ENCODE measurements around the gene THPO.
A peak's percentile ranks its signal among the peaks of the same experiment; 100 is the strongest.

The THPO gene

DNA sequence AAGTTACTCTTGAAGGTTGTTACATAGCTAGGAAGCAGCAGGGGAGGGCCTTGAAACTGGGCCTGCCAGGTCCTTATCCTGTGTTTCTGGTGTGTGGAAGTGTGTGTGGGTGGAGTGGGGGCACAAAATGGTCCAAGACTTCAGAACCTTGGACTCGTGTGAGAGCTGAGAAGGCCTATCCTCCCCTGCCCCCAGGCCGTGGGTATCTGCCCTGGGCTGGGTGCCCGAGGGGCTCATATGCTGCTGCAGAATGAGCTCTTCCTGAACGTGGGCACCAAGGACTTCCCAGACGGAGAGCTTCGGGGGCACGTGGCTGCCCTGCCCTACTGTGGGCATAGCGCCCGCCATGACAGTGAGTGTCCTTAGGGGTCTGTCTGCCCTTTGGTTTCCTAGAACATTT, 6.3 kb upstream of the THPO start:
- DNase-seq, result no peak

DNA sequence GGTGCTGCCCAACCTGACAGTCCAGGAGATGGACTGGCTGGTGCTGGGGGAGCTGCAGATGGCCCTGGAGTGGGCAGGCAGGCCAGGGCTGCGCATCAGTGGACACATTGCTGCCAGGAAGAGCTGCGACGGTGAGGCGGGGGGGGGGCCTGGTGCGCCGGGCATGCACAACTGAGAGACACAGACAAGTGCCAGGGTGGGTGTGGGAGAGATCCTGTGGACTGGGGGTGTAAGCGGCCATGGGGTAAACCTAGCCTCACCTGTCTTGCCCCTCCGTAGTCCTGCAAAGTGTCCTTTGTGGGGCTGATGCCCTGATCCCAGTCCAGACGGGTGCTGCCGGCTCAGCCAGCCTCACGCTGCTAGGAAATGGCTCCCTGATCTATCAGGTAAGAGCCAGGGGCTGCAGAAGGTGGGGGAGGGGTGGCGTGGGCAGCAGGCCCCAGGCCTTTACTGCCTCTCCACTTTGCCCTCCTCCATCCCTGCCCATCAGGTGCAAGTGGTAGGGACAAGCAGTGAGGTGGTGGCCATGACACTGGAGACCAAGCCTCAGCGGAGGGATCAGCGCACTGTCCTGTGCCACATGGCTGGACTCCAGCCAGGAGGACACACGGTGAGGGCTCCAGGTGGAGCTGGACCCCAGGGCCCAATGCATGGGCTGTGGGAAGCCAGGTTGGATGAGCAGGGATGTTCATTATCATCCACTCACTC, 5.2 kb upstream of the THPO start:
- no peak for DNase-seq

DNA sequence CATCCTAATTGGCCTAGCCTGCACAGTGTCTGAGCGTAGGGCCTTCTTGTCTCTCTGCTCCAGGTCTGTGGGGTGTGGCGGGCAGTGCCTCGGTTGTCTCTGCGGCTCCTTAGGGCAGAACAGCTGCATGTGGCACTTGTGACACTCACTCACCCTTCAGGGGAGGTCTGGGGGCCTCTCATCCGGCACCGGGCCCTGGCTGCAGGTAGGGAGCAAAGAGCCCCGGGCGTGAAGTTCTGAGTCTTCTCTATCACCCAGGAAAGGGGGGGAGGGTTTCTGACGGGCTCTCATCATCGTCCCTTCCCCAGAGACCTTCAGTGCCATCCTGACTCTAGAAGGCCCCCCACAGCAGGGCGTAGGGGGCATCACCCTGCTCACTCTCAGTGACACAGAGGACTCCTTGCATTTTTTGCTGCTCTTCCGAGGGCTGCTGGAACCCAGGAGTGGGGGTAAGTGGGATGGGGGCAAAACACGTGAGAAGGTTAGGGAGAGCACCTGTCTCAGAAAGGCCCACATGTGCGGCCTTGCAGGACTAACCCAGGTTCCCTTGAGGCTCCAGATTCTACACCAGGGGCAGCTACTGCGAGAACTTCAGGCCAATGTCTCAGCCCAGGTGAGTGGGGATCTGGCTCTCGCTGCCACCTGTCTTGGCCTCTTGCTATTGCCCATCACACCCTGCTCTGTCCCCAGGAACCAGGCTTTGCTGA, 4.5 kb upstream of the THPO start:
- no peak for DNase-seq

DNA sequence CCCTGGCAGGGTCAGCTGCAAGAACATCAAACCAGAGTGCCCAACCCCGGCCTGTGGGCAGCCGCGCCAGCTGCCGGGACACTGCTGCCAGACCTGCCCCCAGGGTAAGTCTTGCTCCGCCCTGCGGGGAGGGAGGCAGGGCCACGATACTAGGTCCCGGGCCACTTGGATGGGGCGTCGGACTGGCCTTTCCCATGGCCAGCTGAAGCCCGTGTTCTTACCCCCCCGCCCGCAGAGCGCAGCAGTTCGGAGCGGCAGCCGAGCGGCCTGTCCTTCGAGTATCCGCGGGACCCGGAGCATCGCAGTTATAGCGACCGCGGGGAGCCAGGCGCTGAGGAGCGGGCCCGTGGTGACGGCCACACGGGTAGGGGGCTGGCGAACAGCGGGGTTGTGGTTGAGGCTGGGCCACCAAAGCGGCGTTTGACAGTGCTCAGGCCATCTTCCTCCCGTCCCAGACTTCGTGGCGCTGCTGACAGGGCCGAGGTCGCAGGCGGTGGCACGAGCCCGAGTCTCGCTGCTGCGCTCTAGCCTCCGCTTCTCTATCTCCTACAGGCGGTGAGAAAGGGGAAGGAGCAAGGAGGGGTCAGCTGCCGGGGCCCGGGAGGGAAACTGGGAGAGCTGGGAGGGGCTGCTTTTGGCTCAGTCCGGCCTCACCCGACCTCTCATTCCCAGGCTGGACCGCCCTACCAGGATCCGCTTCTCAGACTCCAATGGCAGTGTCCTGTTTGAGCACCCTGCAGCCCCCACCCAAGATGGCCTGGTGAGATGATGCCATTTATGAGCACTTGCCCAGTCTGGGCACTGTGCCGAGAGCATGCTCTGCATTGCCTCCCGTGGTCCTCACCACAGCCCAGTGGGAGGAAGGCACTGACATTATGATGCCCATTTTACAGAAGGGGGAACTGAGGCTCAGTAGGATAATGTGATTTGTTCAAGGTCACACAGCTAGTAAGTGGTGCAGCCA, 3.5 kb upstream of the THPO start:
- DNase-seq, result peak in 1 of 2 donors; percentile 24

DNA sequence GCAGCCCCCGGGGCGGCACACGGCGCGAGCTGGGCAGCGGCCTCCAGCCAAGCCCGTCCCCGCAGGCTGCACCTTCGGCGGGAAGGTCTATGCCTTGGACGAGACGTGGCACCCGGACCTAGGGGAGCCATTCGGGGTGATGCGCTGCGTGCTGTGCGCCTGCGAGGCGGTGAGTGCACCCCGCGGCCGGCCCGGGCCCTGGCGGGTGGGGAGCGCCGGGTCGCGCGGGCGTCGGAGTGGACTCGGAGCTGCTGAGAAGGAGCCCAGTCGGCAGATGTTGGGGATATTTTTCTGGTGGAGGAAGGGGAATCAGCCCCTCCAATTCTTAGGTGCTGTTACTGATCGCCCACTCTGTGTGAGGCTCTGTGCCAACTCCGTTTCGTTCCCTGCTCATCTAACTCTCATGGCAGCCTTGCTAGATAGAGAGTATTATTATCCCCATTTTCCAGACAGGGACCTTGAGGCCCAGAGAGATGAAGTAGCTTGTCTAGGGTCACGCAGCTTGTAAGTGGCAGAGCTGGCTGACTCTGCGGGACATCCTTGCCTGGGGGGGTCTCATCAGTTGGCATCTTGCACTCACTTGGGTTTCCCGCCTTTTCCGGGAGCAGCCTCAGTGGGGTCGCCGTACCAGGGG, 2.7 kb upstream of the THPO start:
- peak in 1 of 2 donors; percentile 22 for DNase-seq

DNA sequence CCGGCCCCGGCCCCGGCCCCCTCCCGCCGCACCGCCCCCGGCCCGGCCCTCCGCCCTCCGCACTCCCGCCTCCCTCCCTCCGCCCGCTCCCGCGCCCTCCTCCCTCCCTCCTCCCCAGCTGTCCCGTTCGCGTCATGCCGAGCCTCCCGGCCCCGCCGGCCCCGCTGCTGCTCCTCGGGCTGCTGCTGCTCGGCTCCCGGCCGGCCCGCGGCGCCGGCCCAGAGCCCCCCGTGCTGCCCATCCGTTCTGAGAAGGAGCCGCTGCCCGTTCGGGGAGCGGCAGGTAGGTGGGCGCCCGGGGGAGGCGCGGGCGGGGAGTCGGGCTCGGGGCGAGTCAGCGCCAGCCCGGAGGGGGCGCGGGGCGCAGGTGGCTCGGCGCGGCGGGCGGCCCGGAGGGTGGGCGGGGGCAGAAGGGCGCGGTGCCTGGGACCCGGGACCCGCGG, 2.2 kb upstream of the THPO start:
- DNase-seq, result peak; percentile 36 to 46

DNA sequence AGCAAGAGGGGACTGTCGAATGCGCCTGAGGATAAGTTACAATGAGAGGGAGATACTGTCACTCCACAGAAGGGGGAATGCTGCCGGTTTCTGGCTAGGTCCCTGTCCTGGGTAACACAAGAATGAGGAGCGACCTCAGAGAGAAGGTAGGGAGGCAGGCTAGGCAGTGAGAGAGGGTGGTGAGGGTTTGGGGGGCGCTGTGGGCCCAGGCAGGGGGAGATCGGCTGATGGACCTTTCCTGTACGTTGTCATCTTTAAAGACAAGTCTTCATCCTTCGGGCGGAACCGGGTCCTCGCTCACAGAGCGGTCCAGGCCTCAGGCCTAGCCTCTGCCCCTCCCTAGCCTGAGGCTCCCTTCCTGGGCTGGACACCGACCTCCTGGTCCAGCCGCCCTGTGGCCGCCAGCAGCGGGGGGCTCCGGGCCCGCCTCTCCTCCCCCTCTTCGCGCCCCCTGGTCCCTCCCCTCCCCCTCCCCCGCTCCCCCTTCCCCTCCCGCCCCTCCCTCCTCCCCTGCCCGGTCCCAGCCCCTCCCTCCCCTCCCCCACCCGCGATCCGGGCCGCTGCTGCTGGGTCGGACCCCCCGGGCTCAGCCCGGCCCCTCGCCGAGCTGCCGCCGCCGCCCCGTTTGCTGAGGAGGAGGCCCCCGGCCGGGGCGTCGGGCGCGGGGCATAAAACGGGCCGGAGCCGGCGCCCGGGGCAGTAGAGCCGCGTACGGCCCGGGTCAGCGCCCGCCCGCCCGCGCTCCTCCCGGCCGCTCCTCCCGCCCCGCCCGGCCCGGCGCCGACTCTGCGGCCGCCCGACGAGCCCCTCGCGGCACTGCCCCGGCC, 1.6 kb upstream of the THPO start, which contains the start of gene CHRD:
CHRD (plus strand) TSS at position 697 of the 827 bp plus-strand sequence. CDS start 265 bp downstream, outside the sequence.
- DNase-seq, result no peak

DNA sequence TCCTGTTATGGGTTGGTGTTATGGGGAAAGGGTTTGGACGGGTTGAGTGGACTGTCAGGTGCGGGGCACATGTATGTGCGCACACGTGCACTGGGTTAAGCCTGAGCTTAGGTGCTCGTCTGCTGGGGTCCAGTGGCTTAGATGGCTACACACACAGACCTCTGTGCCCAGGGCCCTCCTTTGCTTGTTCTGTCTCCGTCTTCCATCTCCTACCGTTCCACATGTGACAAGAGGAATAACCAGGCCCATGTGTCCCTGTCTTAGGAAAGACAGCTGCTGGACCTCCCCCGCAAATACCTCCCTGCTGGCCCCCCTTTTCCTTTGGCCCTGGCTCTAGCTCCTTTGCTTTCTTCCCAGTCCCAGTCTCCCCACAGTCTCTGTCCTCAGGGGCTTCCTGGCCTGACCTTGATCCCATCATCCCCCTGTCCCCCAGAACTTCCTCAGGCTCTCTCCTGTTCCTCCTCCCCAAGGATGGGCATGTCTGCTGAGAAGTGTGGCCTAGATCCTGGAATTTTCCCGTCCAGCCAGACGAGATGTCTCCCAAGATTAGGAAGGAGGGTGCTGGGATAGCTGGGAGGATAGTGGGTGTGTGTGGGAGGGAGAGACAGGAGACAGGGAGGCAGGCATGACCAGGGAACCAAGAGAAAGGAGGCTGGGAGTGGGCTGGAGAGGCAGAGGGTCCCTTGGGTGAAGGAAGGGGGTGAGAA, 797 bp upstream of the THPO start:
- DNase-seq, result no peak

DNA sequence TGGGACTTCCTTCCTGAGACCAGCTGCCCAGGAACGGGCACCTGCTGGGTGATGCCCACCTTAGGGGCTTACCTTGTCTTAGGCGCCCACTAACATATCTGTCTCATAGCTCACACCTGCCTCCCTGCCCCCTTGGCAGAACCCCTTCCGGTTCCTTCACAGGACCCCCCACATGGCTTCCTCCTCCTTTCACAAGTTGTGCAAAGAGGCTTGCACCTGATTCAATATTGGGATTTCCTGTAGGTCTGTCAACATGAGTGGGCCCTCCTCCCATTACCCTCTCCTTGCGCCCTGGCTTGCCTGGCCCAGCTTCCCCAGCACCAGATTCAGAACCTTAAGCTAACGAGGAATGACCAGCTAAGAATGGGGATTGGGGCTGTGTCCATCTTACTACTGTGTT, 633 bp downstream of the THPO start:
- DNase-seq, result no peak

DNA sequence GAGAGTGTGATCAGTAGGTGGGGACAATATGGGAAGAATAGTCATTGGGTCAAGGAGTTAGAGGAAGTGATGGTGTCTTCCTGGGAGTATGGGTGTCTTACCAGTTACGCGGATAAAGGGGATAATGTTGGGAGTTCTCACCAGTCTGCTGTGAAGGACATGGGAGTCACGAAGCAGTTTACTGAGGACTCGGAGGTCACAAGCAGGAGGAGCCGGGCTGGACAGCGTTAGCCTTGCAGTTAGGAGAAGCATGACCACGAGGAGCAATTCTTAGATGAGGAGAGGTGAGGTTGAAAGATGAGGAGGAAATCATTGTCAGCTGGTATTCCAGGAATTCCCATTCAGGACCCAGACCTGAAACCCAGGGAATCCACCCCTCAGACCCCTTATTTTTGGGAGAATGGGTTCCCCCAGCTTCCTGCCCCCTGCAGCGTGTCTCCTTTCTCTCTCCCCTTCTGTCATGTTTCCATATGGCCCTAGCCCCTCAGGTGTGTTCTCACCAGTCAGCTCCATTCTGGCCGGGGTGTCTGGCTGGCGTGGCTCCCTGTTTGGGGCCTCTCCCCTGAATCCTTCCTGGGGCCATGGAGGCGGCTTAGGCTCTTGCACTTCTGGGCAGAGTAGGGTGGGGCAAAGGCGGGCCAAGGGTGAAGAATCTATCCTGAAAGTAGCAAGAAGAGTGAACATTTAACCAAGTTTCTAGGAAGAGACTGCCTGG, 2.1 kb downstream of the THPO start:
- DNase-seq, result no peak

DNA sequence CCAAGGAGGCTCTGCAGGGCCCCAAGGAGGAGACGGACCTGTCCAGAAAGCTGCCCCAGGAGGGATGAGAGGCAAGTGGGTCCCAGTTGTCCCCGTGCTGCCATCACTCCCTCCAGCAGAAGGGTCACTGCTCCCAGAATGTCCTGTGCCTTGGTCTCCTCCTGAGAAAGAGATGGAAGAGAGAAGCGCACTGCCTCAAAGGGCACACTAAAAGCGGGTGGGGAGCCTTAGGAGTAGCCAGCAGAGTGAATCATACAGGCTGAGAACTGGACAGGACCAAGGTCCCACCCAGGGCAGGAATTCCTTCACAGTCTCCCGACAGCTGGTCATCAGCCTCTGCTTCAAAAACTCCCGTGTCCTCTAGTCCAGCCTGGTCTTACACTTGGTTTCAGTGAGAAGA, 4.6 kb downstream of the THPO start:
- no peak for DNase-seq

DNA sequence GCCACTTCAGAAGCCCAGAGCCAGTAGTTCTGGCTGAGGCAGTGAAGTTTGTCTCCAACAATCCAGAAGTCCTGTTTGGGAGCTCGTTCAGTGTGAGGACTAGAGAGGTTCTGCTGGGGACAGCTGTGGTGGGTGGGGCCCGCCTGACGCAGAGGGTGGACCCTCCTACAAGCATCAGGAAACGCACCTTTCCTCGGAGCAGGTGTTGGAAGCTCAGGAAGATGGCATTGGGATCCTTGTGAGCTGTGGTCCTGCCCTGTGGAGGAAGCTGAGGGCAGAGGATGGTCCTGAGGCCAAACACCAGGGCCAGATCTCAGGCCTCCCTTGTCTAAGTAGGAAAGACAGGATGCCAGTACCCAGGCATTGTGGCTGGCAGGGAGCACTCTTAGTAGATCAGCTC, 5.1 kb downstream of the THPO start:
- DNase-seq, result no peak

DNA sequence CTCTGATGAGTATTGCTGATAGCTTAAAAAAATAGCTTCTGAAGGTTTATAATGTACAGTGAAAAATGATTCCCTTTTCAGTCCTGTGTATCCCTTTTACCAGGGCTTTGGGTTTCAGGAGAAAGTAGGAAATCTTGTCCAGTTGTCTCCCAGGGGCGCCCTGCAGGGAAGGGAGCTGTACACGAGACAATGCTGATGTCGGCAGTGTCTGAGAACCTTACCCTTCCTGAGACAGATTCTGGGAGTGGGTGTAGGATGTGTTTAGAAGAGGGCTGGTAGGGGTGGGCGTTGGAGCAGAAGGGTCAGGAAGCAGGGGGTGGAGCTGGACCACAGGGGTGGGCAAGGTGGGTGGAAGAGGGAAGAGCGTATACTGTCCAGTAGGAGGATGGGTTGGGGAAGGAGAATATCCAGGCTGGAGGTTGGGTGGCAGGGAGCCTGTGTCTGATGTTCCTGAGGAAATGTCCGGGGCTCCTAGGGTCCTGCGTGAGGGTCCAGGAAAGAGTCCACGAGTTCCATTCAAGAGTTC, 5.6 kb downstream of the THPO start:
- DNase-seq, result no peak

DNA sequence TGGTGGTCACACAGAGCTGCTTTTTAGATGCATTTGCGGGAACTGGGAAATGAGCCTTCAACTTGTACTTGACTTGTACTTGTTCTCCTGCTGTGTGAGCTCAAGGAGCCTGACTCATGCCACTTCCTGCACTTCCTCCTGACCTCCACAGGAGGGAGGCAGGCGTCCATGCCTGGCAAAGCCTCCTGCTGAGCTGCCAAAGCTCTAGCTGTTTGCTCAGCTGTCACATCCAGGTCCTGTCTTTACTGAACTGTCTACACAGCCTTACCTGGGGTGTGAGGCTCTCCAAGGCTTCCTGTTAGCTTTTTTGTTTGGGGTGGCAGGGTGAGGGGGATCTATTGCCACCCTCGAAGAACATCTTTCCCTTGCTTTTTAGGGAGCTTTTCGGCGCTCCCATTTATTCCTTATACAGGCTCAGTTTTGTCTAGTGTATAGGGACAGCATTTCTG, 6.4 kb downstream of the THPO start:
- peak; percentile 56 to 62 for DNase-seq

DNA sequence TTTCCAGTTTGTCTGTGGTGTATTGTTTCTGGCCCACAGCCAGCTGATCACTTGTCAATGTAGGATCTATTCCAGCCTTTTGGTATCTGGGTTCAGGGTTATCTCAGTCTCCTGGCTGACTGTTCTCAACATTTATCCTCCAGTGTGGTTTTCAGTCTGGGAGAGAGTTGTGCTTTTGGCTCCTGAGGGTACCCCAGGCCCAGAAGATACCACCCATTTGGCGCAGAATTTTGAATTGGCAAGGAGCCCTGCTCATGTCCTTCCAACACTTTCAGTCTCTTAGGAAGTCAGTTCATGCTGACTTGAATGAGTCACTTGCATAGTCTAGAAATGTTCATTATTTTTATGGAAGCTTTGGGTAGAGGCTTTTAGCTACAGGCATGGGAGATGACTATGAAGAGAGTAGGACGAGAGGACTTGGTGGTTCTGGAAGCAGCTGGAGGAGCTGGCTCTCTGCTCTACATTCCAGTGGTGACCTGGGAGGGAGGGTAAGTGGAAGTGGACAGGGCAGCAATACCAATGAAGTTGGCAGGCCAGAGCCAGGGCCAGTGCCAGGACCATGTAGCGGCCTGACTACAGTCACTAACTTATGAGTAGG, 9.3 kb downstream of the THPO start:
- DNase-seq, result no peak

DNA sequence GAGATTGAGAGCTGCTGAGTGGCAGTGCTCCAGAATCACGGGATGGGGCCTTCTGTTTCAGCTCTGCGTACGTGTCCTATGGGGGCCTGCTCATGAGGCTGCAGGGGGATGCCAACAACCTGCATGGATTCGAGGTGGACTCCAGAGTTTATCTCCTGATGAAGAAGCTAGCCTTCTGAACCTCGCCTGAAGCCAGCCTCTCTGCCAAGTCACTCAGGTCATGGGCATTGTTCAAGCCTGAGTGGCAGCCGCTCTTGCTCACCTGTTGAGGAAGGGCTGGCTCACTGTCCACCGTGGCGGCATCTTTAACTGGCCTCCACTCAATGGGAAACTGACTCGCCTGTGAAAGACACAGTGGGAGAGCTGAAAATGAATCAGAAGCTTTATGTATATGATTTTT, 9.9 kb downstream of the THPO start:
- no peak for DNase-seq

DNA sequence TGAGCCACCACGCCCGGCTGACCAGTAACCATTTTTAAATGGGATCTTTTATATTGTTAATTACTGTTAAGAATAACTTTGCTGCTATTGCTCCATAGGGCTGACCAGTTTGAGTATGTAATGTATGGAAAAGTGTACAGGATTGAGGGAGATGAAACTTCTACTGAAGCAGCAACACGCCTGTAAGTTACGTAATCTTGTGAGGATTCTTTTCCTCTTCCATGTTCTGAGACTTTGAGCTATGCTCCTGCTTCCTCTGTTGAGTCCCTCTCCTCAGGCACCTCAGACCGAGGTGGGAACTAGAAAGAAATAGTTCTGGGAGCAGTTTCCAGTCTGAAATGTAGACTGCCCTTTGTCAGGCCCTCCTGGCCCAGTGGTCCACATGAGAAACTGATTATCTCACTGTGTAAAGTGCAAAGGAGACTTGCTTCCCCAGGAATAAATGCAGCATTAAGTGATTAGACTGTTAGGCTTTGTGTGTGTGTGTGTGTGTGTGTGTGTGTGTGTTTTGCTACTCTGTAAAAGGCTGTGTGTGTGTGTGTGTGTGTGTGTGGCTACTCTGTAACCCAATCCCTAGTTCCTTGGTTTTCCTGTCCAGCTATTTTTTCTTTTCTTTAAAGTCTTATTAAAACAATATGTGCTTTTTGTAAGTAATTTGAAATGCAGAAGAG, 11.3 kb downstream of the THPO start:
- no peak for DNase-seq

DNA sequence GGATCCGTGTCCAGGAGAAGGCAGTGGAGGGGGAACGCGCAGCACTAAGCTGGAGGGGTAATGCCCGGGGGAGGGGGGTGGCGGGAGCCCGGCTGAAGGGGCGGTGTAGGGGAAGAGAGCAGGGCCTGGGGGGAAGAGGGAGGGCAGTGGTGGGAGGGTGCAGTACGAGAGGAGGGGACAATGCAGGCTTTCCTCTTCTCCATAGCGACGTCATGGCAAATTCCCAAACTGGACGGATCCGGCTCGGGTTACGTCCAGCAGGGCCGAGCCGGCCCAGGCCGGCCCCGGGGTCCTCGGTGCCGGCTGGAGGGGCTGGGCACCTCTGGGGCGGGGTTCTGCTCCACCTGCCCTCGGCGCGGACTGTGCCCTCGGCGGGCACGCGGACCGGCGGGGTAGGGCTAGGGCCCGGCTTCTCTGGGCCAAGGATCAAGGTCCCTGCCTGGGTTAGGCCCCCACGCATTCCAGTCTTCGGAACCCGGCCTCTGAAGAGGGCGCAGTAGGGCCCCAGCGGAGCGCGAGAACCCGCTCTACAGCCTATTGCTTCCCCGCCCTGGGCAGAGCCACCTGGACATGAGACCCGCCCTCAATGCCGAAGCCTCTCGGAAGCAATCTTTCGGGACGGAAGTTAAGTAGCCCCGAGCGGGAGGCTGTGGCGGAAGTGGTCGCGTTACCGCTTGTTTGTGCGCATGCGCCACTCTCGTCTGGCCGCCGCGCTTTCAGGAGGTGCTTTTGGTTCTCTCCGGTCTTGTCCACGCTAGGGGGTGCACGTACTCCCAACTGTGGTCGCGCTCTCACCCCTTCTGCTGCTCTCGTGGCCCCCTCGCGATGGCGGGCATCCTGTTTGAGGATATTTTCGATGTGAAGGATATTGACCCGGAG, 15.1 kb downstream of the THPO start:
- peak; percentile 94 to 96 for DNase-seq

Measured in stimulated activated CD4-positive, alpha-beta T cell treated with anti-CD3 and anti-CD28 coated beads, Interleukin-2, amount 100 ng/mL, for 24 hours (primary cell).